ENCODE results near the gene PPP1CC.

GRCh38 chr12:110750784-110751461, 8.2 kb upstream of the PPP1CC start:
- TF ChIP-seq CTCF (conservative IDR thresholded peaks at IDR 0.05; ENCODE audit: low read length) (no peak), EZH2phosphoT487 (IDR thresholded peaks at IDR 0.05; ENCODE audit: borderline replicate concordance) (no peak)
